Ishikawa (cell line): ENCODE measurements around the gene KRTAP10-5.

Experiments used
- CEBPB ChIP-seq: IDR thresholded peaks from 2 replicates; pipeline ENCODE4 v1.6.1; 2012
- CREB1 ChIP-seq: IDR thresholded peaks from 2 replicates; pipeline ENCODE4 v1.6.1; 2012; ENCODE audit warnings: low read depth
- EGR1 ChIP-seq: IDR thresholded peaks from 2 replicates; pipeline ENCODE4 v1.6.1; 2012
- EP300 ChIP-seq: IDR thresholded peaks from 2 replicates; pipeline ENCODE4 v1.6.1; 2012; ENCODE audit warnings: borderline replicate concordance
- FOXM1 ChIP-seq: IDR thresholded peaks from 2 replicates; pipeline ENCODE4 v1.6.1; 2012; ENCODE audit warnings: low read depth, borderline replicate concordance
- MAX ChIP-seq: IDR thresholded peaks from 2 replicates; pipeline ENCODE4 v1.6.1; 2012
- NFIC ChIP-seq: IDR thresholded peaks from 2 replicates; pipeline ENCODE4 v1.6.1; 2012
- RAD21 ChIP-seq: IDR thresholded peaks from 2 replicates; pipeline ENCODE4 v1.6.1; 2012; ENCODE audit warnings: low read depth
- REST ChIP-seq: IDR thresholded peaks from 2 replicates; pipeline ENCODE4 v1.6.1; 2012; ENCODE audit warnings: low read depth, mild to moderate bottlenecking
- TAF1 ChIP-seq: IDR thresholded peaks from 2 replicates; pipeline ENCODE4 v1.6.1; 2012; ENCODE audit warnings: low read depth, mild to moderate bottlenecking
- TCF12 ChIP-seq: IDR thresholded peaks from 2 replicates; pipeline ENCODE4 v1.6.1; 2012; ENCODE audit warnings: low read depth
- TEAD4 ChIP-seq: IDR thresholded peaks from 2 replicates; pipeline ENCODE4 v1.6.1; 2012
- USF1 ChIP-seq: IDR thresholded peaks from 2 replicates; pipeline ENCODE4 v1.6.1; 2012
- YY1 ChIP-seq: IDR thresholded peaks from 2 replicates; pipeline ENCODE4 v1.6.1; 2012; ENCODE audit warnings: low read depth
- ZBTB7A ChIP-seq: IDR thresholded peaks from 2 replicates; pipeline ENCODE4 v1.6.1; 2012; ENCODE audit warnings: low read depth

Gene KRTAP10-5

GRCh38 chr21:44540741-44541288 lies 39.6 kb downstream of the KRTAP10-5 start:
- TF ChIP-seq YY1 (no peak), MAX (no peak), TEAD4 (no peak)

GRCh38 chr21:44539991-44540666 lies 40.3 kb downstream of the KRTAP10-5 start, which contains the start of gene KRTAP10-1:
TSS of gene KRTAP10-1 (minus strand) at chr21:44540195. CDS start at chr21:44540150, 45 bp downstream.
- TF ChIP-seq EGR1, result no peak
- no peak for TF ChIP-seq CREB1

GRCh38 chr21:44539046-44539445 lies 41.4 kb downstream of the KRTAP10-5 start:
- TF ChIP-seq TAF1, result no peak
- TF ChIP-seq TCF12, result no peak
- TF ChIP-seq FOXM1, result no peak
- TF ChIP-seq CEBPB, result no peak
- TF ChIP-seq USF1, result no peak
- TF ChIP-seq EGR1, result no peak
- no peak for TF ChIP-seq ZBTB7A
- no peak for TF ChIP-seq EP300
- no peak for TF ChIP-seq REST
- TF ChIP-seq YY1, result no peak
- no peak for TF ChIP-seq CREB1
- TF ChIP-seq RAD21, result no peak
- TF ChIP-seq TEAD4, result no peak

GRCh38 chr21:44537930-44538911 lies 42.2 kb downstream of the KRTAP10-5 start:
- TF ChIP-seq EGR1, result no peak
- TF ChIP-seq TEAD4, result no peak
- TF ChIP-seq ZBTB7A, result no peak
- TF ChIP-seq RAD21, result no peak

- no peak for TF ChIP-seq ZBTB7A
- TF ChIP-seq TEAD4, result no peak
- TF ChIP-seq CREB1, result no peak
- TF ChIP-seq MAX, result no peak
- no peak for TF ChIP-seq USF1
- TF ChIP-seq TAF1, result no peak
- TF ChIP-seq RAD21, result no peak
- no peak for TF ChIP-seq EP300
- no peak for TF ChIP-seq NFIC
- TF ChIP-seq FOXM1, result no peak
- TF ChIP-seq EGR1, result no peak
- TF ChIP-seq TCF12, result no peak
- TF ChIP-seq REST, result no peak
- no peak for TF ChIP-seq YY1
- no peak for TF ChIP-seq CEBPB
Measured at GRCh38 chr21:44535963-44536362, 44.4 kb downstream of the KRTAP10-5 start.

- no peak for TF ChIP-seq YY1
Measured at GRCh38 chr21:44534688-44535087, 45.7 kb downstream of the KRTAP10-5 start.
